GM21381 (cell line): ENCODE data around the gene PID1.

Experiments used
- ATAC-seq: cut with Tn5 transposase; IDR thresholded peaks from one replicate; pipeline ENCODE4 v1.9.1; 2021; ENCODE audit warnings: mild to moderate bottlenecking, moderate library complexity; ENCODE audit not compliant: unreplicated experiment

The PID1 gene, protein sequence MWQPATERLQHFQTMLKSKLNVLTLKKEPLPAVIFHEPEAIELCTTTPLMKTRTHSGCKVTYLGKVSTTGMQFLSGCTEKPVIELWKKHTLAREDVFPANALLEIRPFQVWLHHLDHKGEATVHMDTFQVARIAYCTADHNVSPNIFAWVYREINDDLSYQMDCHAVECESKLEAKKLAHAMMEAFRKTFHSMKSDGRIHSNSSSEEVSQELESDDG

DNA sequence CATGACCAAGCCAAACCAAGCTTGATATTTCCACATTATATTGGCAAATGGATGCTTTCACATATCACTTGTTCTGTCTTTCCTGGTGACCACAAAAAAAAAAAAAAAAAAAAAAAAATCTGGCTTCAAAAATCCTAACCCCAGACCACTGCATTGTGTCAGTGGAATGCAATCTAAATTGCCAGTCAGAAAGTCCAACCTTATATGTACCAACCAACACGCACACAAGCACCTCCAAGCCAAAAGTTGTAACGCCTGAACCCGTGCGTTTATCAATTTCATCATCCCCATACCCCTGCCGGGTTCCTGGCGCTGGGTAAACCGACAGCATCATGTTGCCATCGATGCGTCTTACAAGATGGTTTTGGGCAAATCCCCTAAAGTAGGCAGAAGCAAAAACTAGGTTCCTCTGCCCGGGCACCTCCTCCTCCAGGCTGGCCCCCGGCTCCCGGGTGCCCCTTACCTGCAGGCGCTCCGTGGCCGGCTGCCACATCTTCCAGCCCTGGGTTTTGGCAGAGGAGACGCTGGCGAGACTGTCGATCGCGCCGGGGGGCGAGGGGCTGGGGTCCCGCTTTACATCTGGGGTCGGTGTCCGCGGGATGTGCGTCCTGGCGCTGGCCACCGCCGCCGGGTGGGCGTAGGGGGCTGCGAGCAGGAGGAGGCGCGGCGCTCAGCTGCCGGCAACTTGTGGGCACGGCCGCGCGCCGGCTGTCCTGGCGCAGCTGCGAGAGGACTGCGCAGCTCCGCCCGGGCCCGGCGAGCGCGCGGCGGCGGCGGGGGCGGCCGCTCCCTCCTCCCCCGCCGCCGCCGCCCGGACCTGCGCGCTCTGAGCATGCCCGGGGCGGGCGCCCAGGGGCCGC is at the start of gene PID1:
Gene PID1, minus strand, starts transcription at position 737 of the 860 bp plus-strand sequence. Its CDS starts 244 bp downstream, at position 493.
- ATAC-seq = no peak

DNA sequence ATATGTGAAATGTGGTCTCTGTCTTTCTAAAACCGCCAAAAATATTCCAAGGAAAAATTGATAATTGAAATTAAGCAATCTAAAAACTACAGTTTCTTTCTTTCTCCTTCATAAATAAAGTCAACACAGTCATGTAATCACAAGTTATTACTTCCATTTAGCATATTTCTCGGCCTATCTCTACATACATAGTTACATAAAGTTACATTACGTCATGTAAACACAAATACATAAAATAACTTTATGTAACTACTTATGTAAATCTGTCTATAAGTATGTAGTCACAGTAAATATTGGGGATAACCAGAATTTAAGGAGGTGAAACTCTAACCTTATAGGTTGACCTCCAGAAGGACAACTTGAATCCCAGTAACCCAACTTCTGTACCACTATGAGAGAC is 48.5 kb upstream of the PID1 start:
- ATAC-seq = no peak

DNA sequence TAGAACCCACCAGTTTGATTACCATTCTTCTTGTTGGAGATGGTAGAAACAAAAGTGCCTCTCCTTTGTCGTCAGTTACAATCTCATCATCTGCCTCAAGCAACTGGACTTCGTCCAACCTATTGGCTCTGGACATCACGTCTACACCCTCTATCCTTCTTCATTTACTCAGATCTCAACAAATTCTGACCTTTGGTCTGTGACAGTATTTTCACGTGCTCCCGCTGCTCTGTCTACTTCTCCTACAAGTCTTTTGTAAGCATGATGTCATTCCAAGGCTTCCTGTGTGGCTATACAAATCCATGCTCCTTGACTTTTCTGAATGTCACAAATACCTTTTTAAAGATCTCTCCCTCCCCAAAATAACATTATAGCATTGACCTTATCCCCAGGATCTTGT is 43.0 kb upstream of the PID1 start:
- ATAC-seq = no peak

GRCh38 chr2:229313591-229313990 is 42.5 kb upstream of the PID1 start:
- no peak for ATAC-seq

GRCh38 chr2:229301237-229301636 is 30.1 kb upstream of the PID1 start:
- ATAC-seq = no peak

DNA sequence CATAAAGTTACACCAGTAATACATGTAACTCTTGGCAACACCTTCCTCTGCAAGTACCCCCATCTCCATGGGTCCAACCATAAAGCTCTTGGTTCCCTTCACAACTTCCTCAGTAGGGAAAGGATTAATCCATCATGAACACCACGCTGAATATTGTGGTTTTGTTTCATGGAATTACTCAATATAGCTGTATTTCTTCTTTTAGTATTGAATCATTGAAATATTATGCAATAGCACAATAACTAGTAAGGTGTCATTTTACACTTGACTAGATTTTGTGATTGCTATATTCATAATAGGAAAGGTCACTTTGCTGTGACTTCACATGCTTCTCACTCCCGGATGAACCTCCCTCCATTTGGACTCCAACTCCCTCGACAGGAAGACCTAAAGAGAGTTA is 29.7 kb upstream of the PID1 start:
- no peak for ATAC-seq

DNA sequence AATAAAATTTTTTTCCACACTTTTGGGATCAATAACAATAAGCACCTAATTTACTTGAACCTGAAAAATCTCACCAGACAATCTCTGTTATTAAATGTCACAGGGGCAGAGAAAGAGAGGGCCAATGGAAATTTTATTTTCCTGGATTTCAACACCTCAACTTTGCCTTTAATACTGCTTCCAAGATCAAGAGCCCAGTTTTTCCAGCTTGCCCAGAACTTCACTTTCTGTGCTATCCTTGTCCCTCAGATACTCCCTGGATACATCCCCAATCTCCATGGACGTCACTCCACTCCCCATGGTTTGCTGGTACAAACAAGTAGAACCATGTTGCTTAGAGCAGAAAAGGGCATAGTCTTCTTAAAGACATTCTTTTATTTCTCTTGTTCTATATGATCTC is 29.3 kb upstream of the PID1 start:
- no peak for ATAC-seq

DNA sequence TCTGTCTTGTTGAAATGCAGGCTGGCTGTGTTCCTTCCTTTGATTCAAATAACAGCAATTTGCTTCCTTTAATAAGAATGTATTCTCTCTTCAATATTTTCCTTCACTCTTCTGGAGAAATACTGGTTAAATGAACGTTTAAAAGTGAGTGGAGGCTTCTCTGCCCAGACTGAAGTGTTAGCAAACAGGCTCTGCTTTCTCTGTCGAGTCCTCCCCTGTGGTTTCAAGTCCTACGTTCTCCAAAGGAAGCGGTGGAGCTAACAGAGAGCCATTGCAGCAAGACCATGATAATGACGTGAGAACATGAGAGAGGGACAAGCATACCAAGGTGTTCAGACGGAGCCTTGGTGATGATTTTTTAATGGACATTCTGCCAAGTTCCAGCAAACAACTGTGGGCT is 26.2 kb upstream of the PID1 start:
- ATAC-seq = no peak

DNA sequence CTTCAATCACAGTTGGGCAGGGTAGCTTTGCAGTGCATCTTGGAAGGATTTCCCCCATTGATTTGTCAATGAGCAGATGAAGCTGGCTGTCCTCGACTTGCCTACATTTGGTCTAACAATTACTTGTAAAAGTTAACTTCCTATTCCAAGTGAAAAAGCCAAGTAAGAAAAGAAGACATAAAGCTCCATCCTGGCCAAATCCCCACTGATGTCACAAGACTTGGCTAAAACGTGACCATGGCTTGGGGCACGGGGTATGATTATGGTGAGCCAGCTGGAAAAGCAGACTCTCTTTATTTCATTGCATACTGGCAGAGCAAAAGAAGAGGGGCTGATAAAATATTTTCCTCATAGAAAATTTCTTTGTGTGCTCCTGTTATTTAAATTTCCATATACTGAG is 25.4 kb upstream of the PID1 start:
- ATAC-seq = no peak

- no peak for ATAC-seq
Measured at GRCh38 chr2:229296016-229296415, 24.9 kb upstream of the PID1 start.

GRCh38 chr2:229287823-229288222 is 16.7 kb upstream of the PID1 start:
- no peak for ATAC-seq

- no peak for ATAC-seq
Measured at GRCh38 chr2:229282758-229283546, 11.9 kb upstream of the PID1 start.

- no peak for ATAC-seq
Measured at GRCh38 chr2:229279516-229279915, 8.4 kb upstream of the PID1 start.

DNA sequence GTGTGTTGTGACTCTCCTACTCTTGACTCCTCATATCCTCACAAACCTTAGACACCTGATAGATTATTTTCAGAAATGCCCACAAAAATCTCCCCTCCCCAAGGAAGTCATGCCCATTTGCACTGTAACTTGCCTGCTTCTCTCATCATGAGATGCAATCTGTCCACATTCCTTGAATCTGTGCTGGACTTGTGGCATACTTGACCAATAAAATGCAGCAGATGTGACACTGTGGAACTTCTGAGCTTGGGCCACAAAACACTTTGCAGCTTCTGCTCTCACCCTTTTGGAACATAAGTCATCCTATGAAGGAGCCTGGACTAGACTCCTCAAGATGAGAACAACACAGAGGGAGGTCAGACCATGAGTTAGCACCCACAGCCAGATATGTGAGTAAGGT is 4.4 kb upstream of the PID1 start:
- no peak for ATAC-seq

GRCh38 chr2:229273723-229274338 is 2.7 kb upstream of the PID1 start:
- ATAC-seq = peak; percentile 82

DNA sequence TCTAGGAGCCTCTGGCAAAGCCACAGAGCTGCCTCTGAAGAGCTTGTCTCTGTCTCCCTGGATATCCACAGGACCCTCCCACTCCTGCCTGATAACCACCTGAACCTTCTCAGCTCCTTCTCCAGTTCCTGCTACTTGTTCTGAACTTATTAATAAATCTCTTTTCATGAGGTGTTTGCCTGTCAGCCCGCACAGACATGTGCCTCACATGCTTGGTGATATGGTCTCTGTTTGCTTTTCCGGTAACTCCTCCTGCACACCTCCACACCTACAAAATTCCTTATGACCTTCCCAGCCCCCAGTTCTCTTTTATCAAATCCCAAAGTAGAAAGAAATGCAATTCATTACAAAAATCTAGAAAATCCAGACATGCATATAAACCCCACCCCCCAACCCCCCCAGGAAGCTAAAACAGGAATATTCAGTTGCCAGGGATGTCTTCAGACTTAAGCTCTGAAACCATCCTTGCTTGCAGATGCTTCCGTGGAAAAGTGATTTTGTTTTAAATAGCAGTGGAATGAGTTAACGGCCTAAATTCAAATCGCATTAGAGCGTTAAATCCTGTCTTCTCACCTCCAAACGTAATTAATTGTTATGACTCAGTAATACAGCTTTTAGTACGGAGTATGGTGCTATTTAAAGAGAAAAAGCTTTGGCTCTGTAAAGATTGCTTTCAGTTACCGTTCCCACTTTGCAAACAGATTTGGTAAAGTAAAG is 2.1 kb upstream of the PID1 start:
- ATAC-seq = no peak

- ATAC-seq = no peak
Measured at GRCh38 chr2:229269941-229270340, 1.1 kb downstream of the PID1 start.

DNA sequence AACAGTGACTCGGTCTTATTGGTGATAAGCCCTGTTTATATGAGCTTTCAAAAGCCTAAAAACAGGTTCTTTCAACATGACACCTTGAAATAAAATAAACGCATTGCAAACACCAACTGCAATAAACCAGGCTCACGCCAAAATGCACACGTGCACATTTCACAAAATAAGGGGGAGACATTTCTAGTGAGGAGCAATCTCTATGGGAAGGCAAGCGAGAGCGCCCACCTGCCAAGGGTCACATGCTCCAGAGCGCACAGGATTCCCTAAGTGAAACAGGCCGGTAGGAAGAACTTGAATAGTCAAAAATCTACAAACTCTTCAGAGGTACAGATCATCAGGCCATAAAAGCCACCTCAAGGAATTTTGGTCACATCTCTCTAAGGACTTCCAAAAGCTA is 1.9 kb downstream of the PID1 start:
- ATAC-seq = no peak

GRCh38 chr2:229268626-229269025 is 2.5 kb downstream of the PID1 start:
- ATAC-seq = no peak

- ATAC-seq = no peak
Measured at GRCh38 chr2:229267080-229267479, 4.0 kb downstream of the PID1 start.

DNA sequence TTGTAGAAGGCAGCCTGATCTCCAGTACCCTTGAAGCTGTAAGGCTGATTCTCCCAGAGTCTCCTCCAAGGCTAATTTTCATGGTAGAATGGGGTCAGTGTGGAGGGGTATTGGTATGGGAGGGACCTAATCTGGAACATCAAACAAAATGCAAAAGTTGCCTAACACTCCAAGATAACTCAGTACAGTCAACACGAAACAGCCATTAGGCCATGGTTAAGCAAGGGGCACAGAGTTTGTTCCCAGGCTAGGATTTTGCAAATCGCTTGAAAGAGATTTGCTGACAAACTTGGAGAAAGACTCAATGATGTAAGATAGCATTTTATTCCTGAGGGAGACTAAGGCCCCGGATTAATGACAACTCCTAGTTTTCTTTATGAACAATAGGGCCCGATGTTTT is 5.4 kb downstream of the PID1 start:
- ATAC-seq = no peak
